ENCODE results near the gene SLC6A5. TPM values are rescaled to one million over a fixed set of nuclear protein-coding genes. Genes with fewer than 3 reads are reported as not detected.

SLC6A5 gene
- total RNA-seq, 1 experiment from 2014 or later = not detected

DNA sequence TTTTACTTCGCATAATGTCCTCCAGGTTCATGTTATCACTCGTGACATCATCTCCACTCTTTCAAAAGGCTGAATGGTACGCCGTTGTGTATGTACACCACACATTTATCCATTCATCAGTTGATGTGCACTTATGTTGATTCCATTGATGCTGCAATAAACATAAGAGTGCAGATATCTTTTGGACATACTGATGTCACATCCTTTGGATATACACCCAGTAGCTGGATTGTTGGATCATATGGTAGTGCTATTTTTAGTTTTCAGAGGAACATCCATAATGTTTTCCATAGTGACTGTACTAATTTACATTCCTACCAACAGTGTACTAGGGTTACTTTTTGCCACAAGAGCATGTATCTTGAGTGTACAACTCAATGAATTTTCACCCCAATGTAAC lies 45.0 kb downstream of the SLC6A5 start:
- Histone ChIP-seq H3K9me3 (ENCODE audit: low read length) (no peaks in the 10 kb centered on the region), H3K79me2 (ENCODE audit: low read length) (no peaks in the 10 kb centered on the region), H3K36me3 (ENCODE audit: low read depth, low read length) (no peaks in the 10 kb centered on the region; the same call in 1 of the 2 replicates), H3K4me2 (ENCODE audit: low read length) (no peak overlapping the region), H3F3A (ENCODE audit: low read length, unreplicated experiment) (no peaks in the 10 kb centered on the region), H3K27me3 (ENCODE audit: low read length) (peaks cover 8% of the 10 kb centered on the region; the same call in 1 of the 2 replicates), H3K4me1 (ENCODE audit: insufficient read depth, low read length) (no peaks in the 10 kb centered on the region), H3K9ac (ENCODE audit: low read length) (no peak overlapping the region), H3K27ac (ENCODE audit: low read length) (no peak overlapping the region), H3K9me2 (replicated peaks; ENCODE audit: low read length) (no peaks in the 10 kb centered on the region), H3K4me3 (ENCODE audit: low read length) (no peak overlapping the region), H2AFZ (ENCODE audit: low read length) (no peak overlapping the region), H4K20me1 (ENCODE audit: low read length) (no peaks in the 10 kb centered on the region)
- intact Hi-C loops (cut with micrococcal nuclease) = no loop called here
- DNase-seq (no peak), ATAC-seq (no peak)
- ChIA-PET CTCF (no interaction called here), POLR2A (ENCODE audit: unreplicated experiment) (no interaction called here)
- no TSS peak for BruUV-seq (replicated peaks)
- TF ChIP-seq, protein P1, sequence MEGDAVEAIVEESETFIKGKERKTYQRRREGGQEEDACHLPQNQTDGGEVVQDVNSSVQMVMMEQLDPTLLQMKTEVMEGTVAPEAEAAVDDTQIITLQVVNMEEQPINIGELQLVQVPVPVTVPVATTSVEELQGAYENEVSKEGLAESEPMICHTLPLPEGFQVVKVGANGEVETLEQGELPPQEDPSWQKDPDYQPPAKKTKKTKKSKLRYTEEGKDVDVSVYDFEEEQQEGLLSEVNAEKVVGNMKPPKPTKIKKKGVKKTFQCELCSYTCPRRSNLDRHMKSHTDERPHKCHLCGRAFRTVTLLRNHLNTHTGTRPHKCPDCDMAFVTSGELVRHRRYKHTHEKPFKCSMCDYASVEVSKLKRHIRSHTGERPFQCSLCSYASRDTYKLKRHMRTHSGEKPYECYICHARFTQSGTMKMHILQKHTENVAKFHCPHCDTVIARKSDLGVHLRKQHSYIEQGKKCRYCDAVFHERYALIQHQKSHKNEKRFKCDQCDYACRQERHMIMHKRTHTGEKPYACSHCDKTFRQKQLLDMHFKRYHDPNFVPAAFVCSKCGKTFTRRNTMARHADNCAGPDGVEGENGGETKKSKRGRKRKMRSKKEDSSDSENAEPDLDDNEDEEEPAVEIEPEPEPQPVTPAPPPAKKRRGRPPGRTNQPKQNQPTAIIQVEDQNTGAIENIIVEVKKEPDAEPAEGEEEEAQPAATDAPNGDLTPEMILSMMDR (conservative IDR thresholded peaks at IDR 0.05; ENCODE audit: low read depth, low read length) = no peak
- no peak for TF ChIP-seq EZH2 (IDR thresholded peaks at IDR 0.05; ENCODE audit: low read length, unreplicated experiment)
- no peak for TF ChIP-seq EZH2phosphoT487 (IDR thresholded peaks at IDR 0.05; ENCODE audit: borderline replicate concordance, low read length)

GRCh38 chr11:20647976-20648565 lies 48.7 kb downstream of the SLC6A5 start:
- no TSS peak for BruUV-seq (replicated peaks)
- no peak overlapping the region for H3K4me2 ChIP-seq (ENCODE audit: low read length)
- no peak overlapping the region for H2AFZ ChIP-seq (ENCODE audit: low read length)
- CTCF ChIA-PET = no interaction called here
- H3K9ac ChIP-seq (ENCODE audit: low read length) = no peak overlapping the region
- H3K4me3 ChIP-seq (ENCODE audit: low read length) = no peak overlapping the region
- H3K79me2 ChIP-seq (ENCODE audit: low read length) = no peaks in the 10 kb centered on the region
- TF ChIP-seq EZH2phosphoT487 (IDR thresholded peaks at IDR 0.05; ENCODE audit: borderline replicate concordance, low read length) = no peak
- TF ChIP-seq EZH2 (IDR thresholded peaks at IDR 0.05; ENCODE audit: low read length, unreplicated experiment) = no peak
- TF ChIP-seq, protein P1 (conservative IDR thresholded peaks at IDR 0.05; ENCODE audit: low read depth, low read length) = peak; percentile 82
- H3K27me3 ChIP-seq (ENCODE audit: low read length) = 0 out of 2 replicates have a peak, but pooled peaks cover 11% of the 10 kb centered on the region
- intact Hi-C loops (cut with micrococcal nuclease) = loop anchor here (5.0 kb wide), 1 partner anchor 1504 kb away; no protein-coding TSS in a partner anchor
- no peaks in the 10 kb centered on the region for H3K9me2 ChIP-seq (replicated peaks; ENCODE audit: low read length)
- no peak overlapping the region for H3K27ac ChIP-seq (ENCODE audit: low read length)
- H3K9me3 ChIP-seq (ENCODE audit: low read length) = no peaks in the 10 kb centered on the region
- ATAC-seq (peak; percentile 70), DNase-seq (peak; percentile 71)
- POLR2A ChIA-PET (ENCODE audit: unreplicated experiment) = no interaction called here
- no peaks in the 10 kb centered on the region for H4K20me1 ChIP-seq (ENCODE audit: low read length)
- H3K4me1 ChIP-seq (ENCODE audit: insufficient read depth, low read length) = no peaks in the 10 kb centered on the region
- no peaks in the 10 kb centered on the region for H3F3A ChIP-seq (ENCODE audit: low read length, unreplicated experiment)
- no peaks in the 10 kb centered on the region; the same call in 1 of the 2 replicates for H3K36me3 ChIP-seq (ENCODE audit: low read depth, low read length)

- no peaks in the 10 kb centered on the region for H3K9me3 ChIP-seq (ENCODE audit: low read length)
- H2AFZ ChIP-seq (ENCODE audit: low read length) = no peak overlapping the region
- H3K4me1 ChIP-seq (ENCODE audit: insufficient read depth, low read length) = no peaks in the 10 kb centered on the region
- peaks cover 34% of the 10 kb centered on the region; the same call in 1 of the 2 replicates for H3K27me3 ChIP-seq (ENCODE audit: low read length)
- no peak overlapping the region for H3K4me3 ChIP-seq (ENCODE audit: low read length)
- intact Hi-C loops (cut with micrococcal nuclease) = no loop called here
- DNase-seq = no peak
- no peak for TF ChIP-seq EZH2 (IDR thresholded peaks at IDR 0.05; ENCODE audit: low read length, unreplicated experiment)
- TF ChIP-seq, protein P1 (conservative IDR thresholded peaks at IDR 0.05; ENCODE audit: low read depth, low read length) = no peak
- H3K4me2 ChIP-seq (ENCODE audit: low read length) = no peak overlapping the region
- ChIA-PET CTCF (no interaction called here), POLR2A (ENCODE audit: unreplicated experiment) (no interaction called here)
- H4K20me1 ChIP-seq (ENCODE audit: low read length) = no peaks in the 10 kb centered on the region
- no TSS peak for BruUV-seq (replicated peaks)
- H3K9me2 ChIP-seq (replicated peaks; ENCODE audit: low read length) = no peaks in the 10 kb centered on the region
- no peak overlapping the region for H3K27ac ChIP-seq (ENCODE audit: low read length)
- no peak overlapping the region for H3K9ac ChIP-seq (ENCODE audit: low read length)
- ATAC-seq = no peak
- H3K36me3 ChIP-seq (ENCODE audit: low read depth, low read length) = no peaks in the 10 kb centered on the region; the same call in 1 of the 2 replicates
- no peaks in the 10 kb centered on the region for H3F3A ChIP-seq (ENCODE audit: low read length, unreplicated experiment)
- no peaks in the 10 kb centered on the region for H3K79me2 ChIP-seq (ENCODE audit: low read length)
Measured at GRCh38 chr11:20652150-20652806, 52.9 kb downstream of the SLC6A5 start.

Measured in PC-3 (cell line).